Kidney (tissue), 14 donors: Measurements from ENCODE around the gene CEP164. TPM values are rescaled to one million over a fixed set of nuclear protein-coding genes. Genes with fewer than 3 reads are reported as not detected.

Source experiments
- DNase-seq, 5 donors: peaks; one replicate each; pipeline ENCODE4 v3.0.0-alpha.2; 2013 to 2020
- FAIRE-seq: peaks from 2 replicates; lab custom pipeline; 2012; peaks lifted over from hg19 to GRCh38; lab: Jason Lieb, UNC
- H3K27ac ChIP-seq, 2 donors: one replicate each; pipeline ENCODE4 v1.7.0; 2013; ENCODE audit warnings: low read depth in 2 of 2, low read length in 2 of 2, inconsistent platforms in 1 of 2
- H3K27me3 ChIP-seq: one replicate; pipeline ENCODE4 v1.7.1; 2013; ENCODE audit warnings: low read length, inconsistent platforms; ENCODE audit not compliant: control insufficient read depth, insufficient read depth
- H3K36me3 ChIP-seq, 3 donors: one replicate each; pipeline versions ENCODE4 v1.7.0 to v1.7.1; 2013; ENCODE audit warnings: low read length in 3 of 3, control low read depth in 1 of 3, inconsistent platforms in 1 of 3; ENCODE audit not compliant: insufficient read depth in 3 of 3, control insufficient read depth in 2 of 3
- H3K4me1 ChIP-seq, 3 donors: one replicate each; pipeline versions ENCODE4 v1.7.0 to v1.7.1; 2013; ENCODE audit warnings: low read length in 3 of 3, inconsistent platforms in 1 of 3, low read depth in 1 of 3; ENCODE audit not compliant: control insufficient read depth in 2 of 3, insufficient read depth in 2 of 3
- H3K4me3 ChIP-seq, 3 donors: one replicate each; pipeline versions ENCODE4 v1.7.0 to v1.8.1; 2013; ENCODE audit warnings: low read length in 3 of 3, control low read depth in 1 of 3, inconsistent platforms in 1 of 3
- H3K9ac ChIP-seq, 3 donors: one replicate each; pipeline versions ENCODE4 v1.7.0 to v1.7.1; 2013; ENCODE audit warnings: low read length in 3 of 3, control low read depth in 1 of 3, inconsistent platforms in 1 of 3
- H3K9me3 ChIP-seq, 3 donors: one replicate each; pipeline versions ENCODE4 v1.7.0 to v1.7.1; 2013; ENCODE audit warnings: low read length in 3 of 3, control low read depth in 1 of 3, inconsistent platforms in 1 of 3; ENCODE audit not compliant: control insufficient read depth in 2 of 3, insufficient read depth in 1 of 3
- CTCF ChIP-seq: IDR thresholded peaks from 3 replicates; pipeline ENCODE4 v1.5.1; 2012; ENCODE audit warnings: mild to moderate bottlenecking, moderate library complexity, borderline replicate concordance; ENCODE audit not compliant: insufficient read depth; ENCODE audit errors: extremely low read depth
- intact Hi-C: fragments of 100-400 bp; cut with DNase I; formaldehyde crosslinking; loops from one replicate; pipeline ENCODE4 v1.11.1; 2022
- polyA plus RNA-seq: library from polyadenylated mRNA; stranded (reverse); fragments of 350-450 nt; fragmentation: Illumina TruSeq; extraction: RNeasy Lipid Tissue Mini Kit (QIAGEN cat#74804); gene quantifications from one replicate; pipeline ENCODE4 v1.2.3, GENCODE V29; 2014; ENCODE audit warnings: low read depth, low replicate concordance; ENCODE audit not compliant: insufficient read depth
- total RNA-seq: library from RNA; stranded (reverse); fragmentation: NEBNext Ultra II Directional; extraction: Animal tissue kit (Norgen Biotek cat#: 25700); gene quantifications from one replicate; pipeline ENCODE4 v1.2.1, GENCODE V29; 2021
- donor health status: control.
- donor health status: control.
- donor health status: control.
- donor health status: control.
- donor health status: control.
- donor health status: DM: yes; HTN: yes; CAD: no.
- donor health status: Normal renal cell carcinoma (clear cell type).

CEP164 gene
- total and polyA plus RNA-seq, 2 donors from 2014 or later, result 7.9 to 30.7 TPM

- Histone ChIP-seq H3K9me3 (no peaks in the 10 kb centered on the region), H3K4me3 (no peak overlapping the region), H3K4me1 (no peaks in the 10 kb centered on the region), H3K27ac (no peak overlapping the region), H3K9ac (no peak overlapping the region), H3K36me3 (peaks cover 2 to 28% (median 25%) of the 10 kb centered on the region in 3 donors), H3K27me3 (no peaks in the 10 kb centered on the region)
- DNase-seq, result no peak
- no peak for FAIRE-seq
- intact Hi-C loops, result no loop called here
- TF ChIP-seq CTCF, result no peak
Observed at GRCh38 chr11:117387992-117388755, 60.5 kb downstream of the CEP164 start.

- peaks cover 2 to 39% (median 23%) of the 10 kb centered on the region in 3 donors for H3K36me3 ChIP-seq
- TF ChIP-seq CTCF, result no peak
- DNase-seq (no peak), FAIRE-seq (no peak)
- intact Hi-C loops, result no loop called here
- no peaks in the 10 kb centered on the region for H3K4me1 ChIP-seq
- H3K4me3 ChIP-seq, result no peak overlapping the region
- no peak overlapping the region for H3K27ac ChIP-seq
- no peaks in the 10 kb centered on the region for H3K9me3 ChIP-seq
- H3K27me3 ChIP-seq, result no peaks in the 10 kb centered on the region
- no peak overlapping the region for H3K9ac ChIP-seq
Observed at GRCh38 chr11:117390743-117391142, 63.1 kb downstream of the CEP164 start.

- no peaks in the 10 kb centered on the region for H3K9me3 ChIP-seq
- FAIRE-seq, result no peak
- H3K27ac ChIP-seq, result no peak overlapping the region
- no peaks in the 10 kb centered on the region for H3K4me1 ChIP-seq
- intact Hi-C loops, result no loop called here
- no peaks in the 10 kb centered on the region for H3K27me3 ChIP-seq
- H3K4me3 ChIP-seq, result no peak overlapping the region
- no peak for DNase-seq
- H3K9ac ChIP-seq, result no peak overlapping the region
- no peak for TF ChIP-seq CTCF
- peaks cover 2 to 39% (median 22%) of the 10 kb centered on the region in 3 donors for H3K36me3 ChIP-seq
Observed at GRCh38 chr11:117391181-117391580, 63.5 kb downstream of the CEP164 start.
